GM19463 (cell line): ENCODE results near the gene TEDC1.
"Not testable (repeated sequence)": the region's sequence is repeated elsewhere in the genome, so short reads cannot be mapped to it uniquely, and the experiment has no call there.

Source experiments
- ATAC-seq: cut with Tn5 transposase; IDR thresholded peaks from one replicate; pipeline ENCODE4 v1.9.1; 2021; ENCODE audit warnings: mild to moderate bottlenecking, moderate library complexity; ENCODE audit not compliant: unreplicated experiment

Gene TEDC1

GRCh38 chr14:105536051-105536450, 45.0 kb downstream of the TEDC1 start:
- ATAC-seq: no peak

GRCh38 chr14:105536691-105537579, 45.9 kb downstream of the TEDC1 start:
- ATAC-seq: no peak

DNA sequence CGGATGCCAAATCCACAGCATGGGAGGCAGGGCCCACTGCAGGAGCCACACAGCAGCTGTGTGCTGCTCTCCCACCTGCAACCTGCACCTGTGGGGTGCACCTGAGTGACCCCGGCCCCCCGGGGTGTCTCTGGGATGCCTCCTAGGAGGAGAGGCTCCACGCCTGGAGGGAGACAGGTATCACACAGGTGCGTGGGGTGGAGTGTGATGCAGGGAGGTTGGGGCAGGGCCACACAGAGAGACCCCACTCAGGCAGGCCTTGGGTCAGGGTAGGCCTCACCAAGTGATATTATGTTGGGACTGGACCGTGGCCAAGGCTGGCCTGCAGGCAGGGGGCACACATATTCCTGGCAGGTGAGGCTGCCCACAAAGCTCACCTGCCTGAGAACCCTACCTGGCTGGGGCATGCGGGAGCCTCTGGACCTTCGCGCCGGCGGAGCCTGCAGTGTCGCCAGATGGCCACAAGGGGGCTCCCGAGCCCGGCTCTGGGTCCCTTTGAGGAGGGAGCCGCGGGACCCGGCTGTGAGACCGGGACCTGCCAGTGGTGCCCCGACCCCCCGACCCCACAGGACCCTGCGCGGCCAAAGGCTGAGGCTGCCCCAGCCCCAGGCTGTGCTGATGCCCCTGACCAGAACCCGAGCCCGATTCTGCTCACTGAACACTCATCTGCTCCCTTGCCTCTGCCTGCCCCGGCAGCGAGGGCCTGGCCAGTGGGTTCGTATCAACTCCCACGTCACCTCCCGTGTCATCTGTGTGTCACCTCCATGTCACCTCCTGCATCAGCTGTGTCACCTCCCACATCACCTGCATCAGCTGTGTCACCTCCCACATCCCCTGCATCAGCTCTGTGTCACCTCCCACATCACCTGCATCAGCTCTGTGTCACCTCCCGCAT, 46.8 kb downstream of the TEDC1 start:
- ATAC-seq: no peak

DNA sequence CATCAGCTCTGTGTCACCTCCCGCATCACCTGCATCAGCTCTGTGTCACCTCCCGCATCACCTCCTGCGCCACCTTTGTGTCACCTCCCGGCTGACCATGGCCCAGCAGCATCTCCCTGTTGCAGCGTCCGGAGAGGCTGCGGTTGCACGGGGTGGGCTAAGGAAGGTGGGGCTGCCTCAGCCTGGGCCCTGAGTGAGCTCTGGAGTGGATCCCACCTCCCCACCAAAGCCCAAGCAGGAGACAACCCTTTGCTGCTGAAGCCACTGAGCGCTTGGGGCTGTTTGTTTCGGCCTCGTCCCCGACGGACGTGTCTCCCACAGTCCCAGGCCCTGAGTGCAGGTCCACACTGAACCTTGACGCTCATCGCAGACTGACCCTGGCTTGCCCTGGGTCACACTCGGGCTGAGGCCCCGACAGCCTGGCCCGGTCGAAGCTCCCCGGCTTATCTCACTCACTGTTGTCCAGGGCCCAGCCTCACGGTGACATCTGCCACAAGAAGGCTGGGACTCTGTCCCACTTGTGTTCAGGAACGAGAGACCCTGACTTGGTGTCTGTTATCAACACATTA, 47.5 kb downstream of the TEDC1 start:
- ATAC-seq: no peak

DNA sequence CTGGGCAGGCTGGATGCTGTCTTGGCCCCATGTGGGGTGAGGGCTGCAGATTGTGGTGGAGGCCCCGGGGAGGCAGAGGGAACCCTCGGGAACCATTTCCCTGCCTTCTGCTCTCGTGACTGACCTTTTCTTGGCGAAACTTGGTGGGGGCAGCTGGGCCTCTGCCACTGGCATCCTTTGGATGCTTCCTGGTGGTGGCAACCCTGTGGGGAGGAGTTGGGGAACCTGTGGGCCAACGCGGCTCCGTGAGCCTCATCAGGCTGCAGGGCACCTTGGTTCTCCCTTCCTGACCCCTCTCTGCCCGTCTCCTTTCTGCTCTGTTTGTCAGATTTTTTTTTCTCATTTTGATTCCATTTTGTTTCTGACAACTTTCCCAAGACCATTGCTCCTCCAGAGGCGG, 49.8 kb downstream of the TEDC1 start:
- ATAC-seq: no peak

- no peak for ATAC-seq
These were observed 50.3 kb downstream of the TEDC1 start for GRCh38 chr14:105541218-105541875.

GRCh38 chr14:105545676-105546075, 54.6 kb downstream of the TEDC1 start:
- not testable (repeated sequence) for ATAC-seq

DNA sequence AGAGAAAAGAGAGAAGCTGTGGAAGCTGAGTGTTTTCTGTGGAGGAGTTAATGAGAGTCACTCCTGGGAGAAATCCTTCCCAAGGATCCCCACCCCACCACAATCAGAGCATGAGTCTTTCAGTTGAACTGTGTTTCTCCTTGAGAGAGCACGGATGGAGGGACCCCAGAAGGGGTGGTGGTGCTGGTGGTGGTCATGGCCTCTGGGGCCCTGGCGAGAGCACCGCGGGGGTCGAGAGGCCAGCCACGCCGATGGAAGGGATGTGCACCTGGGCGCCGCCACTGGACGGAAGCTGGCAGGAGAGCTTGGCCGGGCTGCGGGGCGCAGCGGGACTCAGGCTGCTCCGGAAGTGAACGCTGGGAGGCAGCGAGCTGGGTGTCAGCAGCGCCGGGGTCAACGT, 55.4 kb downstream of the TEDC1 start:
- ATAC-seq: not testable (repeated sequence)

DNA sequence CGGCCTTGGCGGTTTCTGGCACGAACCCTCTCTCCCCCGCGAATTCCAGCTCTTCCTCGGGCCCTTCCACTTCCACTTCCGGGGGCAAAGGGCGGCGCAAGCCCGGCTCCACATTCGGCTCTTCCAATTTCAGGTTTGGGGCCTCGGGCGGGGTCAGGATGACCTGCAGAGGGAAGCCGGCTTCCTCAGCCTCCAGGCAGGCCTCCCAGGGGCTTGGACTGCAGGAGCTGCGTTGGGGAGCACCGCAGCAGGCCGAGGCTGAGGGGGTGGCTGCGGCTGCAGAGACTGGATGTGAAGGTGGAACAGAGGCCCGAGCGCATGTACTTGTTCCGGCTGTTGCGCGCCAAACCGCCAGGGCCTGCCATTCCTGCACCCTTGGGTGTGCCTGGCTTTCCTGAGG, 56.0 kb downstream of the TEDC1 start:
- not testable (repeated sequence) for ATAC-seq

GRCh38 chr14:105547741-105548169, 56.7 kb downstream of the TEDC1 start:
- ATAC-seq: no peak
